GM23248 (cell line): ENCODE measurements around the gene DPM3. TPM values are rescaled to one million over a fixed set of nuclear protein-coding genes. Genes with fewer than 3 reads are reported as not detected.

Experiments
- DNase-seq: peaks from one replicate; pipeline ENCODE4 v3.0.0-alpha.2; 2015
- H2AFZ ChIP-seq: fragments of 200-600 bp; sonication (generic); 2 replicates; pipeline ENCODE4 v1.6.1; 2016; ENCODE audit warnings: antibody characterized with exemption
- H3F3A ChIP-seq: fragments of 200-600 bp; sonication (generic); 2 replicates; pipeline ENCODE4 v1.6.1; 2016; ENCODE audit warnings: mild to moderate bottlenecking, antibody characterized with exemption, mixed run types; ENCODE audit not compliant: insufficient read depth
- H3K27ac ChIP-seq: fragments of 200-600 bp; sonication (generic); 2 replicates; pipeline ENCODE4 v1.5.1; 2016; ENCODE audit warnings: mild to moderate bottlenecking
- H3K27me3 ChIP-seq: fragments of 200-600 bp; sonication (generic); replicated peaks from 2 replicates; pipeline ENCODE4 v1.6.1; 2016; ENCODE audit warnings: mild to moderate bottlenecking; ENCODE audit not compliant: insufficient read depth
- H3K36me3 ChIP-seq: fragments of 200-600 bp; sonication (generic); 2 replicates; pipeline ENCODE4 v1.6.1; 2016; ENCODE audit warnings: low read depth, mild to moderate bottlenecking
- H3K4me1 ChIP-seq: fragments of 200-600 bp; sonication (generic); 2 replicates; pipeline ENCODE4 v1.6.1; 2016; ENCODE audit warnings: mild to moderate bottlenecking; ENCODE audit not compliant: insufficient read depth
- H3K4me2 ChIP-seq: fragments of 200-600 bp; sonication (generic); one replicate; pipeline ENCODE4 v1.6.1; 2016; ENCODE audit warnings: mild to moderate bottlenecking; ENCODE audit not compliant: unreplicated experiment
- H3K4me3 ChIP-seq: fragments of 200-600 bp; sonication (generic); 2 replicates; pipeline ENCODE4 v1.5.1; 2016; ENCODE audit warnings: mild to moderate bottlenecking
- H3K79me2 ChIP-seq: fragments of 200-600 bp; sonication (generic); 2 replicates; pipeline ENCODE4 v1.6.1; 2016; ENCODE audit warnings: mild to moderate bottlenecking; ENCODE audit not compliant: insufficient read depth
- H3K9ac ChIP-seq: fragments of 200-600 bp; sonication (generic); 2 replicates; pipeline ENCODE4 v1.6.1; 2016; ENCODE audit warnings: mild to moderate bottlenecking
- H3K9me2 ChIP-seq: fragments of 200-600 bp; sonication (generic); 2 replicates; pipeline ENCODE4 v1.6.1; 2016; ENCODE audit warnings: mixed run types, mild to moderate bottlenecking, moderate library complexity; ENCODE audit not compliant: insufficient read depth
- H3K9me3 ChIP-seq: fragments of 200-600 bp; sonication (generic); one replicate; pipeline ENCODE4 v1.6.1; 2017; ENCODE audit warnings: low read depth
- H4K20me1 ChIP-seq: fragments of 200-600 bp; sonication (generic); 2 replicates; pipeline ENCODE4 v1.6.0; 2016; ENCODE audit not compliant: insufficient read depth
- EZH2 ChIP-seq: fragments of 200-600 bp; sonication (generic); IDR thresholded peaks from 2 replicates; pipeline ENCODE4 v1.6.1; 2018; ENCODE audit warnings: antibody characterized with exemption, mild to moderate bottlenecking; ENCODE audit not compliant: insufficient read depth, poor library complexity, severe bottlenecking
- EZH2phosphoT487 ChIP-seq: fragments of 200-600 bp; sonication (generic); IDR thresholded peaks from 2 replicates; pipeline ENCODE4 v1.6.1; 2018; ENCODE audit warnings: antibody characterized with exemption, moderate library complexity, mild to moderate bottlenecking, low read depth; ENCODE audit not compliant: insufficient read depth
- WGBS, 2 experiments: methylation state at CpG; one replicate each; pipeline ENCODE4 v1.1.6; 2015 to 2017; ENCODE audit warnings: low lambda C conversion rate in 2 of 2, low coverage in 1 of 2; ENCODE audit errors: missing lambda C conversion rate in 2 of 2; 5-methylcytosine and 5-hydroxymethylcytosine counted together
- in situ Hi-C: fragments of 300-500 bp; cut with MboI; formaldehyde crosslinking; loops from 2 replicates; pipeline ENCODE4 v1.15.0; 2020
- polyA plus RNA-seq: library from polyadenylated mRNA; unstranded; fragments of >200 nt; fragmentation: Nextera tagmentation; extraction: Ambion mirVana; gene quantifications from 2 replicates; pipeline ENCODE4 v1.2.1, GENCODE V29; 2016
- total RNA-seq: library from RNA; depleted of rRNA; stranded (reverse); fragments of >200 nt; shearing (Covaris generic); gene quantifications from 2 replicates; pipeline ENCODE4 v1.2.3, GENCODE V29; 2014

The DPM3 gene
- total and polyA plus RNA-seq, 2 experiments from 2014 or later = 50.7 to 75.3 TPM

DNA sequence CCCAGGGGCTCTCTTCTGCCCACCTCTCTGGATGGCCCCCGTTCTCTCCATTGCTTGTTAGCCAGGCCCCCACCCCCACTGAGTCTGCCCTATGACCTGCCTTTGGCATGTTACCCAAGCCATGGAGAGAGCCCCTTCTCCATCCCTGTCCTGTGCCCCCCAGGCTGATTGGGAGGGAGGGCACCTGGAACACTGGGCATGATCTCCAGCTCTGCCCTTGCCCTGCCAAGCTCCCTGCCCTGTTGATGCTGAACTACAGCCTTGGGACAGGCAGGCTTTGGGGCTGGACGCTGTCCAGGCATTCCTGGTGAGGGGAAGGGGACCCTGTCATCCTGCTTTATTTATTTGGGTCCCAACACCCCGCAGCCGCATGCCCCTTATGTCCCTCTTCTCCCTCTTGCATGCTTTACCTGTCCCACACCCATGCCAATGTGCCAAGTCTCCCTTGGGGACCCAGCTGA is 44.0 kb upstream of the DPM3 start:
- H3K27me3 ChIP-seq = no peaks in the 10 kb centered on the region
- H3K4me3 ChIP-seq = no peak overlapping the region
- H3K9me2 ChIP-seq = no peaks in the 10 kb centered on the region
- no peaks in the 10 kb centered on the region for H4K20me1 ChIP-seq
- WGBS, 2 experiments = 86 to 93% methylated on average over 3 to 4 of the region's 4 CpGs
- TF ChIP-seq EZH2phosphoT487 (no peak), EZH2 (no peak)
- no peaks in the 10 kb centered on the region for H3K4me1 ChIP-seq
- in situ Hi-C loops = no loop called here
- DNase-seq = no peak
- no peak overlapping the region for H3K9ac ChIP-seq
- no peaks in the 10 kb centered on the region for H3K9me3 ChIP-seq
- H3K36me3 ChIP-seq = no peaks in the 10 kb centered on the region; the same call in 1 of the 2 replicates
- no peak overlapping the region for H2AFZ ChIP-seq
- no peaks in the 10 kb centered on the region for H3K79me2 ChIP-seq
- no peaks in the 10 kb centered on the region for H3F3A ChIP-seq
- H3K4me2 ChIP-seq = no peak overlapping the region
- no peak overlapping the region for H3K27ac ChIP-seq

DNA sequence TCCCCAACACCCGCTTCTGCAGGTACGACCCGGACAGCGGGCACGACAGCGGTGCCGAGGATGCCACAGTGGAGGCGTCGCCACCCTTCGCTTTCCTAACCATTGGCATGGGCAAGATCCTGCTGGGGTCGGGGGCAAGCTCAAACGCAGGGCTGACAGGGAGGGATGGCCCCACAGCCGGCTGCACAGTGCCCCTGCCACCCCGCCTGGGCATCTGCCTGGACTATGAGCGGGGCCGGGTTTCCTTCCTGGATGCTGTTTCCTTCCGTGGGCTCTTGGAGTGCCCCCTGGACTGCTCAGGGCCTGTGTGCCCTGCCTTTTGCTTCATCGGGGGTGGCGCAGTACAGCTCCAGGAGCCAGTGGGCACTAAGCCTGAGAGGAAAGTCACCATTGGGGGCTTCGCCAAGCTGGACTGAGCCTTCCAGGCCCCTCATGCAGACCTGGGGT is 43.5 kb upstream of the DPM3 start:
- in situ Hi-C loops = no loop called here
- TF ChIP-seq EZH2 (no peak), EZH2phosphoT487 (no peak)

DNA sequence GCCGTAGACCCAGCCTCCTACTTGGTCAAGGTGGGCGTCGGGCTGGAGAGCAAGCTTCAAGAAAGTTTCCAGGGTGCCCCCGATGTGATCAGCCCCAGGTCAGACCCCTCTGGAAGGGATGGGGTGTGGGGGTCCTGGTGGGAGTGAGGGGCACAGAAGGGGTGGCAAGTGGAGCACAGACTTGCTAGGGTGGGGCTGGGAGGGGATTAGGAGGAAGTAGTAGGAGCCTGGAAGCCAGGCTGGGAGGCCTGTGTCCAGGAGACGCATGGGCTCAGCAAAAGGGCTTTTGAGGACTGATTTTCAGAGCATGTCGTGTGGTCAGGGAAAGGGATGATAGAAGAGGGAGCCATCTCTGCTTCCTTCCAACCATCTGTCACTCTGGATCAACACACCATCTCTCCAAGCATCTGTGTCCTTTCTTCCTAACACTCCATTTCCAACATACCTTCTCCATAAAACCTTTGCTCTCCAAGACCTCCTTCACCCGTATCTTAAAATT is 41.8 kb upstream of the DPM3 start:
- TF ChIP-seq EZH2phosphoT487 = no peak
- no peak overlapping the region for H2AFZ ChIP-seq
- 90 to 93% methylated on average over 4 to 7 of the region's 7 CpGs for WGBS, 2 experiments
- no peak overlapping the region for H3K4me3 ChIP-seq
- no peak overlapping the region for H3K4me2 ChIP-seq
- H3K9ac ChIP-seq = no peak overlapping the region
- no peak overlapping the region for H3K27ac ChIP-seq
- no peak for DNase-seq
- H3K36me3 ChIP-seq = no peaks in the 10 kb centered on the region; the same call in 1 of the 2 replicates
- no peaks in the 10 kb centered on the region for H3K79me2 ChIP-seq
- H3F3A ChIP-seq = no peaks in the 10 kb centered on the region
- in situ Hi-C loops = no loop called here
- H3K9me3 ChIP-seq = no peaks in the 10 kb centered on the region
- H3K27me3 ChIP-seq = no peaks in the 10 kb centered on the region
- no peaks in the 10 kb centered on the region for H3K4me1 ChIP-seq
- no peaks in the 10 kb centered on the region for H3K9me2 ChIP-seq
- no peaks in the 10 kb centered on the region for H4K20me1 ChIP-seq

More for the DNA sequence above, 43.5 kb upstream of the DPM3 start:
- Histone ChIP-seq H4K20me1 (no peaks in the 10 kb centered on the region), H3K4me3 (no peak overlapping the region), H3K27me3 (no peaks in the 10 kb centered on the region), H2AFZ (no peak overlapping the region), H3K9me3 (no peaks in the 10 kb centered on the region), H3K79me2 (no peaks in the 10 kb centered on the region), H3K4me1 (no peaks in the 10 kb centered on the region), H3K27ac (no peak overlapping the region), H3K9me2 (no peaks in the 10 kb centered on the region), H3F3A (no peaks in the 10 kb centered on the region), H3K4me2 (no peak overlapping the region), H3K9ac (no peak overlapping the region), H3K36me3 (no peaks in the 10 kb centered on the region; the same call in 1 of the 2 replicates)
- 82 to 85% methylated on average over 20 of the region's 20 CpGs for WGBS, 2 experiments
- DNase-seq = no peak

DNA sequence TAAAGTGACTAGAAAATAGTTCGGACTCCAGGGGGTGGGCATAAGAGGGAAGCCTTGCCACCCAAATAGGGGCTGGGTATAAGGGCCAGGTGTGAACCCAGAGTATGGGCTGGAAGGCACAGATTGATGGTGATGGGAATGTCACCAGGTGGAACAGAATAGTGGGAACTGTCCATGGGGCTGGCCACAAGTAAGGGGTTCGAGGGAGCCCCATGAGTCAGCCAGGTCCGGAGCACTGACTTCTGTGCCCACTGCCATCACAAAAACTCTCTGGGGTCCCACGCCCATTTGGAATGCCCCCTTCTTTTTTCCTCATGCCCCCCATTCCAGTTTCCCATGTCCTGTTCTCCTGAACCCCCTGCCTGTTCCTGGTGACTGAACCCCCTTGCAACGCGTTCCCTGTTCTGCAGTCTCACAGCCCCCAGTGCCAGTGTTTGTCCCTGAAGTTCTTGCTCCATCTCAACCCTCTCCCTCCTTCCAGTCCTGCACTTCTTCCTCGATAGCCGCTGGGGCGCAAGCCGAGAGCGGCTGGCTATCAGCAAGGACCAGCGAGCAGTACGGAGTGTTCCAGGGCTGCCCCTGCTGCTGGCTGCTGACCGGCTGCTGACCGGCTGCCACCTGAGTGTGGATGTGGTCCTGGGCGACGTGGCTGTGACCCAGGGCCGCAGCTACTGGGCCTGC is 41.2 kb upstream of the DPM3 start:
- no peak overlapping the region for H3K27ac ChIP-seq
- no peak overlapping the region for H2AFZ ChIP-seq
- 0 out of 2 replicates have a peak, but pooled peaks cover under 1% of the 10 kb centered on the region for H3F3A ChIP-seq
- no peak for DNase-seq
- no peaks in the 10 kb centered on the region for H3K9me3 ChIP-seq
- H3K4me1 ChIP-seq = no peaks in the 10 kb centered on the region
- no peaks in the 10 kb centered on the region for H3K9me2 ChIP-seq
- in situ Hi-C loops = no loop called here
- no peak overlapping the region for H3K9ac ChIP-seq
- H3K36me3 ChIP-seq = no peaks in the 10 kb centered on the region; the same call in 1 of the 2 replicates
- no peaks in the 10 kb centered on the region for H3K27me3 ChIP-seq
- no peak overlapping the region for H3K4me2 ChIP-seq
- WGBS, 2 experiments = 94 to 96% methylated on average over 18 of the region's 18 CpGs
- H3K4me3 ChIP-seq = no peak overlapping the region
- no peaks in the 10 kb centered on the region for H4K20me1 ChIP-seq
- no peaks in the 10 kb centered on the region for H3K79me2 ChIP-seq
- no peak for TF ChIP-seq EZH2phosphoT487
- TF ChIP-seq EZH2 = no peak
